NB4 (cell line): ENCODE results near the gene YPEL1.

Experiments
- DNase-seq: peaks from one replicate; pipeline ENCODE4 v3.0.0; 2010; ENCODE audit warnings: low read depth
- H3K4me3 ChIP-seq: one replicate; pipeline ENCODE4 v1.5.1; 2011; ENCODE audit warnings: mild to moderate bottlenecking, low read depth, low read length, moderate library complexity
- CTCF ChIP-seq: IDR thresholded peaks from one replicate; pipeline ENCODE4 v1.5.1; 2012; ENCODE audit warnings: low read depth, low read length
- MAX ChIP-seq: IDR thresholded peaks from 2 replicates; pipeline ENCODE4 v1.6.1; 2011; ENCODE audit warnings: low read depth, low read length
- MYC ChIP-seq: IDR thresholded peaks from 2 replicates; pipeline ENCODE4 v1.6.1; 2011; ENCODE audit warnings: low read depth, low read length
- POLR2A ChIP-seq: IDR thresholded peaks from 2 replicates; pipeline ENCODE4 v1.6.1; 2011; ENCODE audit warnings: mild to moderate bottlenecking; ENCODE audit not compliant: insufficient read length; ENCODE audit errors: extremely low read depth

Gene YPEL1

GRCh38 chr22:21761994-21762680 lies 26.5 kb upstream of the YPEL1 start:
- no peak for DNase-seq
- TF ChIP-seq MAX (no peak), CTCF (no peak), POLR2A (no peak)
- no peak overlapping the region for H3K4me3 ChIP-seq

GRCh38 chr22:21761086-21761485 lies 25.5 kb upstream of the YPEL1 start:
- H3K4me3 ChIP-seq, result no peak overlapping the region
- no peak for TF ChIP-seq CTCF
- no peak for DNase-seq

GRCh38 chr22:21760640-21761039 lies 25.0 kb upstream of the YPEL1 start:
- DNase-seq, result peak; percentile 63
- TF ChIP-seq MAX (no peak), CTCF (no peak), MYC (no peak), POLR2A (no peak)
- no peak overlapping the region for H3K4me3 ChIP-seq

GRCh38 chr22:21759646-21760376 lies 24.2 kb upstream of the YPEL1 start:
- no peak overlapping the region for H3K4me3 ChIP-seq
- no peak for DNase-seq
- TF ChIP-seq CTCF (no peak), MAX (no peak), MYC (no peak), POLR2A (no peak)

GRCh38 chr22:21759093-21759492 lies 23.5 kb upstream of the YPEL1 start:
- H3K4me3 ChIP-seq, result no peak overlapping the region
- TF ChIP-seq MAX (no peak), POLR2A (no peak), MYC (no peak), CTCF (no peak)
- no peak for DNase-seq
